GM18868 (cell line): Measurements from ENCODE around the gene SORBS2.
"Not testable (repeated sequence)": the region's sequence is repeated elsewhere in the genome, so short reads cannot be mapped to it uniquely, and the experiment has no call there.

Source experiments
- ATAC-seq: cut with Tn5 transposase; IDR thresholded peaks from one replicate; pipeline ENCODE4 v1.9.1; 2021; ENCODE audit warnings: mild to moderate bottlenecking, moderate library complexity; ENCODE audit not compliant: unreplicated experiment

SORBS2 gene, protein sequence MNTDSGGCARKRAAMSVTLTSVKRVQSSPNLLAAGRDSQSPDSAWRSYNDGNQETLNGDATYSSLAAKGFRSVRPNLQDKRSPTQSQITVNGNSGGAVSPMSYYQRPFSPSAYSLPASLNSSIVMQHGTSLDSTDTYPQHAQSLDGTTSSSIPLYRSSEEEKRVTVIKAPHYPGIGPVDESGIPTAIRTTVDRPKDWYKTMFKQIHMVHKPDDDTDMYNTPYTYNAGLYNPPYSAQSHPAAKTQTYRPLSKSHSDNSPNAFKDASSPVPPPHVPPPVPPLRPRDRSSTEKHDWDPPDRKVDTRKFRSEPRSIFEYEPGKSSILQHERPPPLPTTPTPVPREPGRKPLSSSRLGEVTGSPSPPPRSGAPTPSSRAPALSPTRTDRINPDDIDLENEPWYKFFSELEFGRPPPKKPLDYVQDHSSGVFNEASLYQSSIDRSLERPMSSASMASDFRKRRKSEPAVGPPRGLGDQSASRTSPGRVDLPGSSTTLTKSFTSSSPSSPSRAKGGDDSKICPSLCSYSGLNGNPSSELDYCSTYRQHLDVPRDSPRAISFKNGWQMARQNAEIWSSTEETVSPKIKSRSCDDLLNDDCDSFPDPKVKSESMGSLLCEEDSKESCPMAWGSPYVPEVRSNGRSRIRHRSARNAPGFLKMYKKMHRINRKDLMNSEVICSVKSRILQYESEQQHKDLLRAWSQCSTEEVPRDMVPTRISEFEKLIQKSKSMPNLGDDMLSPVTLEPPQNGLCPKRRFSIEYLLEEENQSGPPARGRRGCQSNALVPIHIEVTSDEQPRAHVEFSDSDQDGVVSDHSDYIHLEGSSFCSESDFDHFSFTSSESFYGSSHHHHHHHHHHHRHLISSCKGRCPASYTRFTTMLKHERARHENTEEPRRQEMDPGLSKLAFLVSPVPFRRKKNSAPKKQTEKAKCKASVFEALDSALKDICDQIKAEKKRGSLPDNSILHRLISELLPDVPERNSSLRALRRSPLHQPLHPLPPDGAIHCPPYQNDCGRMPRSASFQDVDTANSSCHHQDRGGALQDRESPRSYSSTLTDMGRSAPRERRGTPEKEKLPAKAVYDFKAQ (N-terminal part only)

DNA sequence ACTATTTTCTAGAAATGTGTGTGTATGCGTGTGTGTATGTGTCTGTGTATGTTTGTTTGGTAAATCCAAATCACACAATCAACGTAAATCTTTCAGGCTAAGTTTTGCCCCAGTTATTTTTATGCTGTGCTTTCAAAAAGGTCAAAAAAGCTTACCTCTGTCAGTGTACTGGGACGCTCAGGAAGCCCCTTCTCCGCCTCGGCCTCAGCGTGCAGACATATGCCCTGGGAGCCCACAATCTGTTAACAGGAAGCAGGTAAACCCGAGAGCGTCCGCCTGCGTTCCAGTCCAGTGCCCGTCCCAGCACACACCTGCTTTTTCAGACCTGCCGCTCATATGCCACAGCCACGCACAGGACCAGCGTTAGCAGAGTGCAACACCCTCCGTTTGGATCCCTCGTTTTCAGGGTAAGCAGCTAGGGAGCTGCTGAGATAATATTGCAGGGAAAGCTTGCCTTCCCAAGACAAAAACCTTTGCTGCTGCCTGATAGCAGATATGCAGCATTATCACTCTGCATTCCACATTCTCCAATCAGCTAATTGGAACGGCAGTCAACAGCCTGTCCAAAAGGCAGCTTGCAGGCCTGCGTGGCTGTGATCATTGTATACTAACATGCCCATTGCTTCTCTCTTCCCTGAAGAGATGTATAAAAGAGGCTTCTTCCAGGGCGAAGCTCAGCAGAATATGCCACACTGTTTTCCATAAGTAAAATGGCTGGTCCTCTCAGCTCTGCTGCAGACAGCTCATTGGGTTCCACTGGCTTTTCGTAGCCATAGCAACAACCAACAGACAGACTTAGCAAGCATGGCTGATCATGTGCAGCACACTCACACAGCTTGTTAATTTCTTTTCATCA is at the start of gene SORBS2:
TSS of gene SORBS2 (minus strand) at position 686 of the 856 bp plus-strand sequence. CDS start 121,623 bp downstream, outside the sequence.
- ATAC-seq: peak; percentile 92

- no peak for ATAC-seq
Measured at GRCh38 chr4:185859111-185859510, 47.1 kb upstream of the SORBS2 start.

DNA sequence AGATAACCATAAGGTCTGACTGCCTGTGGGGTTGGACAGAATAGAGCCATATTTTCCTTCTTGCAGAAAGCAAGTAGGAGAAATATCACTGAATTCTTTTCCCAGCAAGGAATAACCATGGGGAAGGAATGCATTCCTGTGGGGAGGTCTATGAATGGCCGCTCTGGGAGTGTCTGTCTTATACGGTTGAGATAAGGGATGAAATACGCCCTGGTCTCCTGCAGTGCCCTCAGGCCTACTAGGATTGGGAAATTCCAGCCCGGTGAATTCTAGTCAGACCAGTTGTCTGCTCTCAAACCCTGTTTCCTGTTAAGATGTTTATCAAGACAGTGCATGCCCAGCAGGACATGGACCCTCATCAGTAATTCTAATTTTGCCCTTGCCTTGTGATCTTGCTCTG is 45.6 kb upstream of the SORBS2 start:
- not testable (repeated sequence) for ATAC-seq

DNA sequence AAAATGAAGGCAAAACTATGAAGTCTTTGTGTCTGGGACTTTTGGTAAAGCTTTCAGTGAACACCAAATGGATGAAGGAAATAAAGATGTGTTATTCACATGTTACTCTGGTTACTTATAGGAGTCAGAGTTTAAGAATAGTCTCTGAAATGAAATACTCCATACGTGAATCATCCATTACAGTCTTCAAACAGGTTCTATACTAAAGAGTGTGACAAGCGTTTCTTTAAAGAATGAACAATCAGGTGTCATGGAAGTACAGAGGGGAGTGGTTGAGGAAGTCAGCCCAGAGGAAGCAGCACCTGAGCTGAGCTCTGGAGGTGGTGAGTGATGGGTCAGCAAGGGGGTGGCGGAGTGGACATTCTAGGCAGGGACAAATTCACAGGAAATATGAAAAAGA is 41.8 kb upstream of the SORBS2 start:
- no peak for ATAC-seq

- no peak for ATAC-seq
Measured at GRCh38 chr4:185852961-185853360, 41.0 kb upstream of the SORBS2 start.

GRCh38 chr4:185849664-185850550 is 37.9 kb upstream of the SORBS2 start:
- ATAC-seq: no peak

GRCh38 chr4:185847352-185848097 is 35.5 kb upstream of the SORBS2 start:
- no peak for ATAC-seq

DNA sequence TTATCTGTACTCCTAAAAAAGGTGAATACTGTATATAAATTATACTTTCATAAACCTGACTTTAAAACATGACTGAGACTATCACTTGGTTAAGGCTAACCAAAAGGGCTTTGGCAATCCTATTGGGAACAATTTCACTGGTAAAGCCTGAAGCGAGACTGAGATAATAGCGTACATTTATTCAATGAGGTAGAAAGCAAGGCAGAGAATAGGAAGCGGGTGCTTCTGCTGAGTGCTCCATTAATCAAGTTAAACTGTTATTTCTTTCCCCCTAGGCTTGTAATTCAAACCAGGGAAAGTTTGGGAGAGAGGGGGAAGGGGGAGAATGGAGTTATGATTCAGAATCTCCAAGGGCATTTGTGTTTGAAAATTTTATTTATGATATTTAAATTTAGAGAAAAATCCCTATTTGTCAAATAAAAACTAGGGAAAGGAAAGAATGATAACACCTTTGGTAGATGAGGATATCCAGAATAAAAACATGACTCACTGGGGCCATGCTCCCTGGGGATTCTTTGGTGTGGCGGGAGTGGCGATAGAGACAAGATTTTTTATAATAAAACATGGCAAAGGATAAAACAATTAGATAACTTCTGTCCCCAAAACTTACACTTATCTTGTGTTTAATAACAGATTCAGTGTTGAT is 34.6 kb upstream of the SORBS2 start:
- no peak for ATAC-seq

- no peak for ATAC-seq
Measured at GRCh38 chr4:185845966-185846365, 34.0 kb upstream of the SORBS2 start.

- ATAC-seq: no peak
Measured at GRCh38 chr4:185841451-185841850, 29.5 kb upstream of the SORBS2 start.

- no peak for ATAC-seq
Measured at GRCh38 chr4:185840953-185841352, 29.0 kb upstream of the SORBS2 start.

- ATAC-seq: no peak
Measured at GRCh38 chr4:185840201-185840600, 28.2 kb upstream of the SORBS2 start.

- ATAC-seq: no peak
Measured at GRCh38 chr4:185839770-185840169, 27.8 kb upstream of the SORBS2 start.

DNA sequence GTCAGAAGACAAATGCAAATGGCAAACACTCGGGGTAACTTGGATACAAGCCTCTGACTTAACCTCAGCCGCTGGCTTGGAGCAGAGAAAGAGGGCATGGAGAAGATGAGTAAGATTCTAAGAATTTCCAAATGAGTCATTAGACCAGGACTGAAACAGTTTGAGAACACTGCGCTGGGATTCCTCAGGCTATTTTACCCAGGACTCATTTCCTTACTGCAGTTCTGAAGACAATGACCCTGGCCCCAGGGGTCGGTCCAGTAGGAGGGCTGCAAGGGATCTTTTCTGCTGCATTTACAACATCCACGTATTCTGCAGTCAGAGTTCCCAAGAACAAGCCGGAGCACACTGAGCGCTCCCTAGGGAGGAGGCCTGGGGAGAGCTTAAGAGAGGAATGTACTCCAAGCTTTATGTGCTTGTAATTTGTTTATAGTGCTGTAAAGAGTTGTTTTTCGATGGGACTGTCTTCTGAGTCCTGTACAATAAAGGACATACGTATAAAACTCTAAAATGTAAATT is 27.3 kb upstream of the SORBS2 start:
- no peak for ATAC-seq

GRCh38 chr4:185838514-185839193 is 26.7 kb upstream of the SORBS2 start:
- ATAC-seq: no peak

- ATAC-seq: no peak
Measured at GRCh38 chr4:185838104-185838452, 26.1 kb upstream of the SORBS2 start.

- no peak for ATAC-seq
Measured at GRCh38 chr4:185837415-185838103, 25.6 kb upstream of the SORBS2 start.
